GM12873 (cell line): ENCODE measurements around the gene SMIM22.

Experiments used
- TF ChIP-seq, protein P1 (sequence below): IDR thresholded peaks from 2 replicates; pipeline ENCODE4 v1.5.1; 2012; ENCODE audit warnings: low read depth, mild to moderate bottlenecking, moderate library complexity, low read length, control low read depth; ENCODE audit not compliant: insufficient read depth; ENCODE audit errors: missing control alignments

Gene SMIM22

DNA sequence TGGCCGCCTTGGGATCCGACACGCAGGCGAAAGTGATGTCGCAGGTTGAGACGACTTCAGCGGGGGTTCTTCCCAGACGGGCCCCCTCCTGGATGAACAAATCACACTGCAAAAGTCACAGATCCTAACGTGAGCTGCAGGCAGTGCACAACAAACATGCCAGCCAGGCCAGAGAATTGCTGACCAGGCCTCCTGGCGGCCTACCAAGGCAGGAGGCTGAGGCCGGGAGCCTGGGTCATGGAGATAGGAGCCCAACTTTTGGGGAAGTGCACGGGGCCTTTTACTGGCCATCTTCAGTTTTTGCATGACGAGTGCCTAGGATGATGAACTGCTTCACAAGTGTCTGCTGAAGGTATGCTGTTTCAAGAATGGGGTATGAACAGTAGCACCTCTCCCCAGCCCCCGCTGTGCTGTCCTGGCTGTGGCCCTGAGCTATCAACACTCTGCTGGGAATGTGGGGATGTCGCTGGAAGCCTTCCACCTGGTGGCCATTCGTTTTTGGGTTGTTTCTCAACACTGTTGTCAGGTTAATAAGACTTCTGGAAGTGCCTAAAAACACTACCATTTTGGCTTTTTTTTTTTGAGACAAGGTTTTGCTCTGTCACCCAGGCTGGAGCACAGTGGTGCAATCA, 19.5 kb downstream of the SMIM22 start:
- TF ChIP-seq, protein P1, sequence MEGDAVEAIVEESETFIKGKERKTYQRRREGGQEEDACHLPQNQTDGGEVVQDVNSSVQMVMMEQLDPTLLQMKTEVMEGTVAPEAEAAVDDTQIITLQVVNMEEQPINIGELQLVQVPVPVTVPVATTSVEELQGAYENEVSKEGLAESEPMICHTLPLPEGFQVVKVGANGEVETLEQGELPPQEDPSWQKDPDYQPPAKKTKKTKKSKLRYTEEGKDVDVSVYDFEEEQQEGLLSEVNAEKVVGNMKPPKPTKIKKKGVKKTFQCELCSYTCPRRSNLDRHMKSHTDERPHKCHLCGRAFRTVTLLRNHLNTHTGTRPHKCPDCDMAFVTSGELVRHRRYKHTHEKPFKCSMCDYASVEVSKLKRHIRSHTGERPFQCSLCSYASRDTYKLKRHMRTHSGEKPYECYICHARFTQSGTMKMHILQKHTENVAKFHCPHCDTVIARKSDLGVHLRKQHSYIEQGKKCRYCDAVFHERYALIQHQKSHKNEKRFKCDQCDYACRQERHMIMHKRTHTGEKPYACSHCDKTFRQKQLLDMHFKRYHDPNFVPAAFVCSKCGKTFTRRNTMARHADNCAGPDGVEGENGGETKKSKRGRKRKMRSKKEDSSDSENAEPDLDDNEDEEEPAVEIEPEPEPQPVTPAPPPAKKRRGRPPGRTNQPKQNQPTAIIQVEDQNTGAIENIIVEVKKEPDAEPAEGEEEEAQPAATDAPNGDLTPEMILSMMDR: no peak

DNA sequence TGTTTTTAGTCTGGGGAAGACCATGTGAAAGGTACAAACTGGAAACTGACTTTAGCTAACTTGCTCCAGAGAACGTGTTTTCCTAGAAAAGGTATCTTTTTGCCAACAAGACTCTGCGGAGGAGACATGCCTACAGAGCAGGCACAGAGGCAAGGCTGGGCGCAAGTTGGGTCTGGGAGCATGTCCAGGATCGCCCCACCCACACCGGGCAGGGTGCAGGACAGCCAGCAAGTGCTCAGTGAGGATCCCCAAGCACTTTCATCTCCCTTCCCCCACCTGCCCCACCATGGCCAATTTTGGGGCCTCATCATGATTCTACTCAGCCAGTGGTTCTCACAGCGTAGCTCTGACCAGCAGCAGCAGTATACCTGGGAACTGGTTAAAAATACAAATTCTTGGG, 25.5 kb downstream of the SMIM22 start:
- TF ChIP-seq, protein P1: no peak

GRCh38 chr16:4825196-4825595, 30.0 kb downstream of the SMIM22 start:
- TF ChIP-seq, protein P1: no peak

- TF ChIP-seq, protein P1: no peak
Measured at GRCh38 chr16:4826526-4826925, 31.4 kb downstream of the SMIM22 start.

DNA sequence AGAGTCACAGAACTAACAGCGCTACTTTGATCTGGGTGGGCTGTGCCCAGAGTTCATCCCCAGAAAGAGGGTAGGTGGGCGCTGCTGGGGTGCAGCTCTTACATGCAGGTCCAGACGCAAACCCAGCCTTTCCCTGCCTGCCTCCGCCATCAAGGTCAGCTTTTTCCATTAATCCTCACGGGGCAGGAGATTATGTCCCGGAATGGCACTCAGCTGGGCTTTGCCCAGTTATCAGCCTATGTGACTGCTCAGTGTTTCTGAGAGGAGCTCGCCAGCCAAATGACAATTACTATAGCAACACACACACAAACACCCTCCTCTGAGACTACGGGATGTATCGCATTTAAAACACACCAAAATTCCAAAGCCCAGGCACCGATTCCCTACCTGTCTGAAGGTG, 31.8 kb downstream of the SMIM22 start:
- TF ChIP-seq, protein P1: no peak

DNA sequence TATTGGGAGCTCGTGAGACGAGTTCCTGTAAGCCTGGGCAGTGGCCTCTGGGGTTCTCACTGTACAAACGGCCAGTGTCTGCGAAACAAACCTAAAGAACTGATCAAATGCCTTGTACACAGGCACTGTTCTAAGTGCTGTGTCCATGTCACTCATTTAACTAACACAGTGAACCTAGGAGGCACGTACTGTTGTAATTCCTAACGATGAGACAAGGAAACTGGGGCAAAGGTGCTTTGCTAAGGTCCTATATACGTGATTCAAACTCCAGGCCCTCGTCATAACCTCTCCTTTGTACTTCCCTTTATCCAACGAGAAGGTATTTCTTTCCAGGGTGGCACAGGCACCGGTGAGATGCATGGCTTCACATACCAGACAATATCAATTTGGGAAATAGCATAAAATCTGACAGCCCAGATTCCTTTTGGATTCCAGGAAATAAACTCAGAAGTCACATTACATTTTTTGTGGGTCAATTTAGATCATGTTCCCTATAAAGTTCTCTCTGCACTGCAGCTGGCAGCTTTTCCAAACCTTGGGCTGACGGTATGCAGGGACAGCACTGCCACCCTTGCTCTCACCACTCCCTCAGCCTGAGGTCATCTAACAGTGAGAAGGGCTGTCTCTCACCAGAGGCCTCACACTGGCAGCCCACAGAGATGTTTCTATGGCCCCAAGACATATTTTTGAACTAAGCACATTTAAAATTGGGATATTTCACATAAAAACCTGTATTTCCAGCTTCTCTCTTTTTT, 33.6 kb downstream of the SMIM22 start:
- TF ChIP-seq, protein P1: no peak

GRCh38 chr16:4830408-4830807, 35.2 kb downstream of the SMIM22 start:
- TF ChIP-seq, protein P1: no peak
